Fibroblast of the conjunctiva (primary cell): ENCODE measurements around the gene OR56A1.
A peak's percentile ranks its signal among the peaks of the same experiment; 100 is the strongest.
"Not testable (repeated sequence)": the region's sequence is repeated elsewhere in the genome, so short reads cannot be mapped to it uniquely, and the experiment has no call there.

Experiments used
- DNase-seq: peaks from one replicate; pipeline ENCODE4 v3.0.0-alpha.2; 2010; ENCODE audit warnings: low read depth

OR56A1 gene, protein sequence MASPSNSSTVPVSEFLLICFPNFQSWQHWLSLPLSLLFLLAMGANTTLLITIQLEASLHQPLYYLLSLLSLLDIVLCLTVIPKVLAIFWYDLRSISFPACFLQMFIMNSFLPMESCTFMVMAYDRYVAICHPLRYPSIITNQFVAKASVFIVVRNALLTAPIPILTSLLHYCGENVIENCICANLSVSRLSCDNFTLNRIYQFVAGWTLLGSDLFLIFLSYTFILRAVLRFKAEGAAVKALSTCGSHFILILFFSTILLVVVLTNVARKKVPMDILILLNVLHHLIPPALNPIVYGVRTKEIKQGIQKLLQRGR

GRCh38 chr11:6030708-6031405, at the start of gene OR56A1:
TSS of gene OR56A1 (minus strand) at chr11:6030758. CDS start at chr11:6027692, 3,066 bp downstream.
- no peak for DNase-seq

GRCh38 chr11:6079463-6079862, 48.9 kb upstream of the OR56A1 start:
- no peak for DNase-seq

- DNase-seq = no peak
Observed at GRCh38 chr11:6077723-6078122, 47.2 kb upstream of the OR56A1 start.

GRCh38 chr11:6076443-6076842, 45.9 kb upstream of the OR56A1 start:
- DNase-seq = not testable (repeated sequence)

DNA sequence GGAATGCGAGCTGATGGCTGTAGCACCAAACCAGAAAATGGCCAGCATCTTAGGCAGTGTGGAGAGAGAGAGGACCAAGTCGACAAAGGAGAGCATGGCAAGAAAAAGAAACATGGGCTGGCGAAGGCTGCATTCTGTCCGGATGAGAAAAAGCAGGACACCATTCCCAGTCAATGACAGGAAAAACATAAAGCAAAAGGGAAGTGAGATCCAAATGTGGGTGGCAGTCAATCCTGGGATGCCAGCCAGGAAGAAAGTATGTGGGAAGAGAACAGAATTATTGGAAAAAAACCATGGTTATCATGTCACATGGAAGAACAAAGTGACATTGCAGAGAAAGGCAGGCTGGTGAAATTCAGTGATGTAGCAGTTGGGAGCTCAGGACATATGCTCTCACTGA, 36.9 kb upstream of the OR56A1 start:
- DNase-seq = no peak

DNA sequence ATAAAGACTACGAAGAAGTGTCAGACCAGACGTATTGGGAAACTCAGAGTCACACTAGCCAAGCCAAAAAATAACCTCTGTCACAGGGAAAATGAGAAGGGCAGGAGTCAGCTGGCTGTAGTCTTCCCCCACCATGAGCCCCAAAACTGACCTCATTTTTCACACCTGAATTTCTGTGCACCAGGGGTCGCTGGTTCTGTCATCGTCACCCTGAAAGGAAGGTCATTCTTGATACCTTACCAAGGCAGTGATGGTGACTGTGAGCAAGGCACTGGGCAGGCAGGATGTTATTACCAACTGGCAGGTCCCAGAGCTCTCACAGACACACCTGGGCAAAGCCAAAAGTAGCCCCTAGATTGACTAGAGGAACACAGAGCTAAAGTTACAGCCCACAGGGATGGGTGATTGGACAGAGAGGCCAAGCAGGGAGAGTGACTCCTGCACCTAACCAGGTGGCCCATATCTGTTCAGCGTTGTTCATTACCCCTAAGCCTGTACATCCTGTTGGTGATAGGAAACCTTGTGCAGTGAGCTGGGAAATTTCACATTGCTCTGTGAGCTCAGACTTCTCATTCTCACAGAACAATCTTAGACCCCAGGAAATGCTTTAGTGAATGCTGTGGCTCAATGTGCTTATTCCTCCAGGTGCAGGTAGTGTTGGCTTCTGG, 32.3 kb upstream of the OR56A1 start:
- no peak for DNase-seq

- DNase-seq = no peak
Observed at GRCh38 chr11:6061475-6061874, 30.9 kb upstream of the OR56A1 start.

GRCh38 chr11:6057452-6057851, 26.9 kb upstream of the OR56A1 start:
- no peak for DNase-seq

- DNase-seq = no peak
Observed at GRCh38 chr11:6055569-6055968, 25.0 kb upstream of the OR56A1 start.

GRCh38 chr11:6052374-6052773, 21.8 kb upstream of the OR56A1 start:
- no peak for DNase-seq

- no peak for DNase-seq
Observed at GRCh38 chr11:6040874-6041273, 10.3 kb upstream of the OR56A1 start.

DNA sequence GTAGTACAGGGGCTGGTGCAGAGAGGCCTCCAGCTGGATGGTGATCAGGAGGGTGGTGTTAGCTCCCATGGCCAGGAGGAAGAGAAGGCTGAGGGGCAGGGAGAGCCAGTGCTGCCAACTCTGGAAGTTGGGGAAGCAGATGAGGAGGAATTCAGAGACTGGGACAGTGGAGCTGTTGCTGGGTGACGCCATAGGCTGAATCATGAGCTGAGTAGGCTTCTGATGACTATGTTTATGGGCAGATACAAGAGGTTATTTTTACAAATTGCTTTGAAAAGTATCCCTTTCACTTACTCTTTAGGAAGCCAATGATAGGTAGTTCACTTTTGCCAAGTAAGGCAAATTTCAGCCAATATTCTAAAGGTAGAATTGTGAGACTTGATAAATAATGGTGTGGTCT, 3.1 kb downstream of the OR56A1 start:
- no peak for DNase-seq

DNA sequence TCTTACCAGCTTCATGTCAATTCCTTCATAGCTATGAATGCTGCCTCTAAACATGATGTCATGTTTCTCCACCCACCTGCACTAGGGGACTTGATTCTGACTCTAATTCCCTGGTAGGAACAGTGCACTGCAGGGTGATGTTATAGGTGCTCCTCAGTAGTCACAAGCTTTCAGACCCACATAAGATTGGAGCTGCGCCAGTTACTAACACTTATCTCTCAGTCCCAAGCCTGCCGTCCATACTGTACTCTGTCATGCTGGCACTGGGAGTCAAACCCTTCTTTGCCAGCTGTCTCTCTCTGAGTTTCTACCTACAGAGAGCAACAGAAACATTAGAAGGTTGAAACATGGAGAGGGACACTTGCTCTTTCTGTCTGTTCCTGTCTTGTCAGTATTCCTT, 5.5 kb downstream of the OR56A1 start:
- DNase-seq = no peak

DNA sequence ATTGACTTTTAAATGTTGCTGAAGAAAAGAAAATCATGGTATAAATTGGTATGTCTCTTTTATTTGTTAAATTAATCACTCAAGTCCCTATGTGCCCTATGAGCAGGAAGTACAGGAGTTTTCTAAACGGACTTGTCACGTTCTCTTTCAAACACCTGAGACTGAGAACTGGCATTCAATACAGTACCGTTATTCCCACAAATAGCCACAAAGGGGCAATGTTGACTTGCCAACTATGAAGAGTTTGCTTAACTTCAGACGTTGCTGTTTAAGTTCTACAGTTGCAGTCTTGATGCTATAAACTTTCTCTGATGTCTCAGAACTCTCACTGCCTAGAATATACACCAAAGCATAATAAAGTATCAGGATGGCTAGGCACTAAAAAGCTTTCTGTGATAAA, 7.6 kb downstream of the OR56A1 start:
- DNase-seq = peak; percentile 5

- no peak for DNase-seq
Observed at GRCh38 chr11:6013042-6013441, 17.5 kb downstream of the OR56A1 start.

DNA sequence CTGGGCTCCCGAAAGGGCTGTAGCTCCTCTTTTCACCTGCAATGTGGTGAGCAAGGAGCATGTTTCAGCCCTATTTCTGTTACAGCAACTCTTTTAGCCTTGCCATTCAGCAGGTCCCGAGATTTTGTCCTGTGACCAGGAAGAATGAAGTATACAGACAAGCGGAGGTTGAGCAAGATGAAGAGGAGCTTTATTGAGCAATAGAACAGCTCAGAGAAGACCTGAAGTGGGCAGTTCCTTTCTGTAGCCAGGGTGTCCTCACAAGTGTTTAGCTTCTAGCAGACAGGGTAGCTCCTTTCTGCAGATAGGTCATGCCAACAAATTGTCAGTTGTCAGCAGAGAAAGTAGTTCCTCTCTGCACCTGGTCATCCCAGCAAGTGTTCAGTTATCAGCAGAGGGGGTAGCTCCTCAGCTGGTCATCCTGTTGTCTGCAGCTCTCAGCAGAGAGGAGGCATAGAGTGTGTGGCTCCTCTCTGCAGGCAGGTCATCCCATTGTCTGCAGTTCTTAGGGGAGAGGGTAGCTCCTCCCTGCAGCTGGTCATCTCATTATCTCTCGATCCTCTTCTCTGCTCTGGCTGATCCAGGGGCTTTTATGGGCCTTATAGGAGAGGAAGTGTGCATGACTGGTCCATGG, 18.4 kb downstream of the OR56A1 start:
- DNase-seq = no peak

- DNase-seq = no peak
Observed at GRCh38 chr11:6006846-6007245, 23.7 kb downstream of the OR56A1 start, which contains the start of gene OR56A4. TSS of gene OR56A4 (minus strand) at chr11:6006946. CDS start at chr11:6002992, 3,954 bp downstream.

DNA sequence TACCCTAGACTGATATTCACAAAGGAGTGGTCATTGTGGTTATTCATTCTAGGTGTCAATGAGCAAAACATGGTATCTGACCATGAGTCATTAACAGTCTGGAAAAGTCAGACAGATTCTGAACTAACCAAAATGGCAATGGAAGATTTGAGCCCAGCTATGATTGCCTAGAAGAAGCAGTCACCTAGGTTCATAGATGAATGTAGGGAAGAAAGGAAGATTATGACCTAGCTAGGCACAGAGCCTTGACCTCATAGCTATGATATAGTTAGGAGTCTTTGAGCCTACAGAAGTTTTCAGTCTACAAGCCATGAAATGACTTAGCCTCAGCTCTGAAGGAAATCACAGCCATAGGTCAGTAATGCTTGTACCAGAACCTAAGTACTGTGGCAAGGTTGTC, 24.2 kb downstream of the OR56A1 start:
- DNase-seq = no peak

GRCh38 chr11:6002202-6002699, 28.3 kb downstream of the OR56A1 start:
- no peak for DNase-seq

DNA sequence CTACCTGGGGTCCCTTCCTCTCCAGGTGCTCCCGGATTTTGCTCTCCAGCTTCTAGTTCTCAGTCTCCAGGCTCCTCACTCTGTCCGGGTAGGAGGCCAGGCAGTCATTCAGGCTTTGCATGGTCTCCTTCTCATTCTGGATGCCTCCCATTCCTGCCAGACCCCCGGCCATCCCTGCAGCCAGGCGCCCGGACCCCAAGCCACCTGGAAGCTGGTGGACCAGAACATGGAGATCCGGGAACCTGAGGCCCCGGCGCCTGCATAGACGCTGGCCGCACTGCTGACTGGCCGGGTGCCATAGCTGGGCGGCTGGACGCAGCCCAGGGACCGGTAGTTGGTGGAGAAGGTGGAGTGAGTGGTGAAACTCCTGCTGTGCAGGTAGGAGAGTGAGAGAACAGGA, 35.8 kb downstream of the OR56A1 start:
- no peak for DNase-seq

DNA sequence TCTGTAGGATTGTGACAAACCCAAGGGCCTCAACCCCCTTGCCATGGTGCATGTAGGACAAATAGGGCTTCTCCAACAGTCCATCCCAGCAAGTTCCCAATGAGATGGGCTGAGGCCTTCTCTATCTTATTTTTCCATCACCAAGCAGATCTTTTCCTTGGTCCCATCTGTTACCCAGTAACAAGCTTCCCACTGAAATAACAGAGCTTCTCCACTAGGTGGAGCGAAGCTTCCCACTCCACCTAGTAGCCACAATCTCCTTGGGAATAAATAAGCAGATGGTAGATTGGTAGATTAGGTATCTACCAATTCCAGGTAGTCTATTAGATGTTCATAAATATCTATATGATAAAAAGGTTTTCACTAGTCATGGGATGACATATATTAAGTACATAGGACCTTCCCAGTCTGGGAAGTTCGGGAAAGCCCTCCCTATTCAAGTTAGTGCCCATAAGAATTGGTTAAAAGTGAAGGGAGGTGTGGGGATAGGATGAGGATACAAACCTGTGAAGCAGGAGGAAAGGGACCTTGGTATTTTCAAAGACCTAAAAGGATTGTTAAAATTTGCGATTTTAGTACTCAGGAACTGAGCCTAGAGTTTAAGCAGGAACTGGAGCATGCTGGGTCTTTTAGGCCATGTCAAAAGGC, 37.8 kb downstream of the OR56A1 start:
- no peak for DNase-seq

DNA sequence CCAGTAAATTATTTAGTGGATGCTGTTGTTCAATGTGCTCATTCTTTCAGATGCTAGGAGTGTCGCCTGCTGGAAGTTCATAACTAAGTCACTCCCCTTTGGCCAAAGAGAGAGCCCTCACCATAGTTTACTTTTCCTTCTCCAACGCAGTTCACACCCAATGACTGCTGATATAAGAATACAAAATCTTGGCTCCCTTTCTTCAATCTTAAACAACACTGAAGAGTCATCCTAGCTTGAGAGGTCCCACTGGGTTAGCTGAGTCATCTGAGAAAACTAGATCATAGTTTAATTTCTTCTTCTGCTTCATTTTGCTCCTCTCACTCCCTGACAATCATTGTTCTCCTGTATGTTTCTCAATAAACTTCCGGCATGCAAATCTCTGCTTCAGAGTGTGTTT, 38.4 kb downstream of the OR56A1 start:
- no peak for DNase-seq
